B cell (primary cell): ENCODE measurements around the gene TRIM66. TPM values are rescaled to one million over a fixed set of nuclear protein-coding genes. Genes with fewer than 3 reads are reported as not detected.

Source experiments
- ATAC-seq: fragments of 200-7000 bp; cut with Tn5 transposase; one replicate; pipeline ENCODE4 v1.10.0; 2021; ENCODE audit warnings: low read depth, mild to moderate bottlenecking, moderate number of reproducible peaks, moderate library complexity
- CTCF ChIA-PET: fragments of 350-600 bp; sonication (Branson Sonifier 250); formaldehyde crosslinking; loops from one replicate; lab custom pipeline; 2021; ENCODE audit warnings: antibody characterized with exemption, inconsistent platforms; lab: Charles Lee
- POLR2A ChIA-PET: fragments of 350-600 bp; sonication (Branson Sonifier 250); formaldehyde crosslinking; loops from one replicate; lab custom pipeline; 2021; ENCODE audit warnings: antibody characterized with exemption; lab: Charles Lee
- DNase-seq: peaks from one replicate; pipeline ENCODE4 v3.0.0; 2013
- H2AFZ ChIP-seq: 2 replicates; pipeline ENCODE4 v1.6.1; 2012; ENCODE audit warnings: mild to moderate bottlenecking, low read depth, low read length; ENCODE audit not compliant: insufficient read depth, poor library complexity, severe bottlenecking
- H3K27ac ChIP-seq, 2 donors: 1 replicate in 1 of 2; 2 replicates in 1 of 2; pipeline ENCODE4 v1.5.1; 2012 to 2013; ENCODE audit warnings: low read length in 2 of 2, mild to moderate bottlenecking in 2 of 2, moderate library complexity in 1 of 2
- H3K27me3 ChIP-seq, 4 experiments: fragments of 200-600 bp in 1 of 4; sonication (generic) in 1 of 4; replicated peaks in 1 of 4; 1 replicate in 2 of 4; 2 replicates in 2 of 4; pipeline versions ENCODE4 v1.6.1 to v1.7.0; 2013 to 2016; ENCODE audit warnings: low read length in 3 of 4, mild to moderate bottlenecking in 2 of 4, mixed read lengths in 1 of 4, moderate library complexity in 1 of 4; ENCODE audit not compliant: insufficient read depth in 4 of 4, control insufficient read depth in 3 of 4; ENCODE audit errors: control extremely low read depth in 1 of 4
- H3K36me3 ChIP-seq, 2 experiments: replicated peaks in 1 of 2; 1 replicate in 1 of 2; 2 replicates in 1 of 2; pipeline versions ENCODE4 v1.6.1 to v1.7.1; 2013; ENCODE audit warnings: low read length in 1 of 2; ENCODE audit not compliant: insufficient read depth in 2 of 2, control insufficient read depth in 1 of 2; ENCODE audit errors: control extremely low read depth in 1 of 2, extremely low read depth in 1 of 2
- H3K4me1 ChIP-seq, 2 donors: fragments of 200-600 bp in 1 of 2; sonication (generic) in 1 of 2; 1 replicate in 1 of 2; 2 replicates in 1 of 2; pipeline versions ENCODE4 v1.5.1 to v1.6.1; 2013 to 2017; ENCODE audit warnings: low read length in 2 of 2; ENCODE audit not compliant: control insufficient read depth in 2 of 2, insufficient read depth in 2 of 2
- H3K4me2 ChIP-seq: replicated peaks from 2 replicates; pipeline ENCODE3; 2012; ENCODE audit warnings: mild to moderate bottlenecking, low read depth, low read length; ENCODE audit not compliant: poor library complexity, severe bottlenecking
- H3K4me3 ChIP-seq, 5 experiments: fragments of 200-600 bp in 1 of 5; sonication (generic) in 1 of 5; 1 replicate in 3 of 5; 2 replicates in 2 of 5; pipeline versions ENCODE4 v1.5.1 to v1.7.0; 2011 to 2016; ENCODE audit warnings: low read length in 4 of 5, mild to moderate bottlenecking in 4 of 5, low read depth in 2 of 5, control low read depth in 1 of 5, moderate library complexity in 1 of 5; ENCODE audit not compliant: insufficient read depth in 1 of 5; ENCODE audit errors: control extremely low read depth in 1 of 5, extremely low read depth in 1 of 5
- H3K79me2 ChIP-seq: fragments of 200-600 bp; sonication (generic); one replicate; pipeline ENCODE4 v1.6.0; 2016; ENCODE audit warnings: low read length; ENCODE audit not compliant: control insufficient read depth, insufficient read depth
- H3K9ac ChIP-seq: fragments of 200-600 bp; sonication (generic); 2 replicates; pipeline ENCODE4 v1.6.1; 2017; ENCODE audit warnings: mild to moderate bottlenecking, low read length, moderate library complexity
- H3K9me3 ChIP-seq, 3 donors: one replicate each; pipeline versions ENCODE4 v1.6.1 to v1.7.1; 2013; ENCODE audit warnings: low read length in 2 of 3; ENCODE audit not compliant: control insufficient read depth in 2 of 3, insufficient read depth in 1 of 3; ENCODE audit errors: control extremely low read depth in 1 of 3
- H4K20me1 ChIP-seq: 2 replicates; pipeline ENCODE4 v1.6.0; 2012; ENCODE audit warnings: mild to moderate bottlenecking, low read length; ENCODE audit not compliant: insufficient read depth, control insufficient read depth, poor library complexity, severe bottlenecking
- H3K27ac Mint-ChIP-seq: one replicate; pipeline ENCODE4 v1.8.0; 2021; ENCODE audit warnings: mixed read lengths
- H3K27me3 Mint-ChIP-seq: one replicate; pipeline ENCODE4 v1.8.0; 2021; ENCODE audit warnings: mixed read lengths
- H3K4me1 Mint-ChIP-seq: one replicate; pipeline ENCODE4 v1.8.0; 2021; ENCODE audit warnings: mixed read lengths
- H3K4me3 Mint-ChIP-seq: one replicate; pipeline ENCODE4 v1.8.0; 2021; ENCODE audit warnings: mixed read lengths
- H3K9me3 Mint-ChIP-seq: one replicate; pipeline ENCODE4 v1.8.0; 2022; ENCODE audit warnings: mixed read lengths; ENCODE audit not compliant: insufficient read depth
- EZH2 ChIP-seq: IDR thresholded peaks from 2 replicates; pipeline ENCODE4 v1.6.1; 2012; ENCODE audit warnings: borderline replicate concordance, low read depth, mild to moderate bottlenecking, moderate library complexity, low read length; ENCODE audit not compliant: insufficient read depth, poor library complexity, severe bottlenecking
- WGBS: methylation state at CpG from one replicate; pipeline ENCODE4 v1.1.5; 2013; ENCODE audit warnings: missing lambda C conversion rate; ENCODE audit not compliant: insufficient coverage; 5-methylcytosine and 5-hydroxymethylcytosine counted together
- intact Hi-C: fragments of 100-400 bp; cut with micrococcal nuclease; formaldehyde crosslinking; loops from one replicate; pipeline ENCODE4 v1.10.0; 2022
- polyA plus RNA-seq: library from polyadenylated mRNA; depleted of rRNA; stranded (reverse); fragments of >200 nt; gene quantifications from 2 replicates; pipeline ENCODE4 v1.2.3, GENCODE V29; 2012
- total RNA-seq, 2 donors: library from RNA; stranded (reverse); fragments of 120-200 nt in 1 of 2; gene quantifications; 1 replicate in 1 of 2; 2 replicates in 1 of 2; pipeline versions ENCODE4 v1.2.3 to v1.2.4, GENCODE V29; 2013 to 2022
- TF ChIP-seq, protein P1 (sequence below): fragments of 200-600 bp; IDR thresholded peaks from one replicate; pipeline ENCODE4 v1.8.0; 2022; ENCODE audit warnings: antibody characterized with exemption, mild to moderate bottlenecking

The TRIM66 gene
- total and polyA plus RNA-seq, 2 donors (not counting 1 experiment from before 2014, with no cell fraction given), result 11.1 to 21.1 TPM

- DNase-seq, result no peak
- ATAC-seq, result no peak
- ChIA-PET POLR2A (no interaction called here), CTCF (interaction anchor here (1.1 kb wide), 1 partner anchor 9 kb away, joined by 3 read pairs; the partner anchor contains the start of genes RPL27A and TRIM66)
- no peaks in the 10 kb centered on the region for H3K9me3 ChIP-seq
- WGBS, result 97% methylated on average over 4 of the region's 6 CpGs
- TF ChIP-seq, protein P1, sequence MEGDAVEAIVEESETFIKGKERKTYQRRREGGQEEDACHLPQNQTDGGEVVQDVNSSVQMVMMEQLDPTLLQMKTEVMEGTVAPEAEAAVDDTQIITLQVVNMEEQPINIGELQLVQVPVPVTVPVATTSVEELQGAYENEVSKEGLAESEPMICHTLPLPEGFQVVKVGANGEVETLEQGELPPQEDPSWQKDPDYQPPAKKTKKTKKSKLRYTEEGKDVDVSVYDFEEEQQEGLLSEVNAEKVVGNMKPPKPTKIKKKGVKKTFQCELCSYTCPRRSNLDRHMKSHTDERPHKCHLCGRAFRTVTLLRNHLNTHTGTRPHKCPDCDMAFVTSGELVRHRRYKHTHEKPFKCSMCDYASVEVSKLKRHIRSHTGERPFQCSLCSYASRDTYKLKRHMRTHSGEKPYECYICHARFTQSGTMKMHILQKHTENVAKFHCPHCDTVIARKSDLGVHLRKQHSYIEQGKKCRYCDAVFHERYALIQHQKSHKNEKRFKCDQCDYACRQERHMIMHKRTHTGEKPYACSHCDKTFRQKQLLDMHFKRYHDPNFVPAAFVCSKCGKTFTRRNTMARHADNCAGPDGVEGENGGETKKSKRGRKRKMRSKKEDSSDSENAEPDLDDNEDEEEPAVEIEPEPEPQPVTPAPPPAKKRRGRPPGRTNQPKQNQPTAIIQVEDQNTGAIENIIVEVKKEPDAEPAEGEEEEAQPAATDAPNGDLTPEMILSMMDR, result no peak
- TF ChIP-seq EZH2, result no peak
- H3K4me3 Mint-ChIP-seq, result no peak overlapping the region
- no peak overlapping the region for H3K27ac Mint-ChIP-seq
- no peak overlapping the region for H2AFZ ChIP-seq
- no peaks in the 10 kb centered on the region for H3K9me3 Mint-ChIP-seq
- no peak overlapping the region for H3K4me2 ChIP-seq
- H3K79me2 ChIP-seq, result peaks cover 29% of the 10 kb centered on the region
- peaks cover 27% of the 10 kb centered on the region for H3K4me1 Mint-ChIP-seq
- no peaks in the 10 kb centered on the region for H3K27me3 Mint-ChIP-seq
- H3K9ac ChIP-seq, result no peak overlapping the region
- peaks cover 13 to 22% of the 10 kb centered on the region in 2 donors for H3K4me1 ChIP-seq
- H4K20me1 ChIP-seq, result no peaks in the 10 kb centered on the region
- H3K27me3 ChIP-seq, result no peaks in the 10 kb centered on the region
- no peak overlapping the region for H3K4me3 ChIP-seq
- intact Hi-C loops, result no loop called here
- H3K27ac ChIP-seq, result no peak overlapping the region
- peaks cover 0 to 4% of the 10 kb centered on the region in 2 experiments for H3K36me3 ChIP-seq
These were observed 9.1 kb upstream of the TRIM66 start for GRCh38 chr11:8691601-8692000.

GRCh38 chr11:8690374-8691342 is 8.2 kb upstream of the TRIM66 start:
- ChIA-PET CTCF (interaction anchor here (1.0 to 1.1 kb wide), 2 partner anchors 8 to 11 kb away, joined by 3 read pairs; partner anchors contain the start of genes RPL27A and TRIM66), POLR2A (no interaction called here)
- H3K79me2 ChIP-seq, result peaks cover 29% of the 10 kb centered on the region
- no peaks in the 10 kb centered on the region for H3K27me3 ChIP-seq
- Mint-ChIP-seq H3K4me1 (peaks cover 28% of the 10 kb centered on the region), H3K4me3 (no peak overlapping the region), H3K27ac (no peak overlapping the region), H3K27me3 (no peaks in the 10 kb centered on the region), H3K9me3 (no peaks in the 10 kb centered on the region)
- intact Hi-C loops, result no loop called here
- no peaks in the 10 kb centered on the region for H3K9me3 ChIP-seq
- no peak for ATAC-seq
- H3K9ac ChIP-seq, result no peak overlapping the region
- H3K4me2 ChIP-seq, result no peak overlapping the region
- WGBS, result no CpG with 5 or more reads among the region's 4 CpGs
- no peak for TF ChIP-seq EZH2
- TF ChIP-seq, protein P1, result no peak
- H3K36me3 ChIP-seq, result peaks cover 0 to 13% of the 10 kb centered on the region in 2 experiments
- no peak for DNase-seq
- no peak overlapping the region for H3K27ac ChIP-seq
- H3K4me1 ChIP-seq, result peaks cover 13 to 22% of the 10 kb centered on the region in 2 donors
- no peak overlapping the region for H3K4me3 ChIP-seq
- no peak overlapping the region for H2AFZ ChIP-seq
- H4K20me1 ChIP-seq, result no peaks in the 10 kb centered on the region
